GM03348 (cell line): Measurements from ENCODE around the gene NSD2.
A peak's percentile ranks its signal among the peaks of the same experiment; 100 is the strongest.
"Not testable (repeated sequence)": the region's sequence is repeated elsewhere in the genome, so short reads cannot be mapped to it uniquely, and the experiment has no call there.

Source experiments
- DNase-seq: peaks from one replicate; pipeline ENCODE4 v3.0.0; 2012; ENCODE audit warnings: low spot score

Gene NSD2

GRCh38 chr4:1842339-1842895 lies 28.8 kb upstream of the NSD2 start:
- DNase-seq, result no peak

DNA sequence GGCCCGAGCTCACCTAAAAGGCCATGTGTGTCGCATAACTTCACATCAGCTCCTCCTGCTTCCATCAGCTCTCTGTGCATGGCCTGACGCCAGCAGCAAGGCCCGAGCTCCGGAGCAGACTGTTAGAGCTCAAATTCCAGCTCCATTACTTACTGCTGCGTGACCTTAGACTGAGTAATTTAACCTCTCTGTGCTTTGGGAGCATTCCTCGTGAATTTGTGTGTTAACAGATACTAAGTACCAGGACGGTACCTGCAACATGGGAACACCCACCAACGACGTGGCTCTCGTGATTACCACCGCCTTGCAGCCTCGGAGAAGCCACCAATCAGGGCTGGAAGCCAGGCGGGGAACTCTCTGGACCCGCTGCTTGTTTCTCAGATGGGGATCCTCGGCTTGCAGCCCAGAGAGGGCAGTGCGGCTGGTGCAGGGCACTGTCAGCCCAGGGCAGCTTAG lies 28.2 kb upstream of the NSD2 start:
- peak; percentile 89 for DNase-seq

DNA sequence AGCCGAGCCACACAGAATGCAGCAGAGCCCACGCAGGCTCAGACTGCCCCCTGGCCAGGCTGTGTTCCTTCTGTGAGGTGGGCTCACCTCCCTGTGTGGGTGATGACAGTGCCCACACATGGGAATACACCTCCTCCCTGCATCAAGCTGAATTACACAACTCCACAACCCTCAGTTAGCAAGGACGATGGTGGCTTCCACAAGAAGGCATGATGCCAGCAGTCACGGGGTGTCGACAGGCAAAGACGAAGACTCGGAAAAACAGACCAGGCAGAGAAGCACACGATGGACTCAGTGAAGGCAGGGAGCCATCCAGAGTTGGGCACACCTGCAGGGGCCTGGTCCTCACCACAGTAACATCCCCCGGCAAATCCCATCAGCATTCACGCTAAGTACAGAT lies 27.3 kb upstream of the NSD2 start:
- no peak for DNase-seq

- not testable (repeated sequence) for DNase-seq
Observed at GRCh38 chr4:1844618-1845017, 26.6 kb upstream of the NSD2 start.

DNA sequence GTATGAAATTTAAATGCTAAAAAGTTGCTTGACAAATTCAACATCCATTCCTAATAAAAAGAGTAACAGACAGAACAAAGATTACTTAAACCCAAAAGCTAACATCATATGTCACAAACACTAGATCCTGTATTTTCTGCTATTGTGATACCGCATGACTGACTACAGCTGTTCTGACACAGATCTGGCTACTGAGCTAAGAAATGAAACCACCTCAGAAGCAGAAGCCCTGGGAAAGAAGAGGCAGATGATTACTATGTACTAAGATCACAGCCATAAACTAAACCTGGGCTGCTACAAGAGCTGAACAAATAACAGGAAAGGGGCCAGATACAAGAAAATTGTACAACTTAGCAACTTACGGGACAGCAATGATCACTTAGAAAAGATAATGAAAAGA lies 24.6 kb upstream of the NSD2 start:
- DNase-seq, result no peak

- DNase-seq, result no peak
Observed at GRCh38 chr4:1850276-1850675, 20.9 kb upstream of the NSD2 start.

GRCh38 chr4:1851160-1851559 lies 20.0 kb upstream of the NSD2 start:
- no peak for DNase-seq

DNA sequence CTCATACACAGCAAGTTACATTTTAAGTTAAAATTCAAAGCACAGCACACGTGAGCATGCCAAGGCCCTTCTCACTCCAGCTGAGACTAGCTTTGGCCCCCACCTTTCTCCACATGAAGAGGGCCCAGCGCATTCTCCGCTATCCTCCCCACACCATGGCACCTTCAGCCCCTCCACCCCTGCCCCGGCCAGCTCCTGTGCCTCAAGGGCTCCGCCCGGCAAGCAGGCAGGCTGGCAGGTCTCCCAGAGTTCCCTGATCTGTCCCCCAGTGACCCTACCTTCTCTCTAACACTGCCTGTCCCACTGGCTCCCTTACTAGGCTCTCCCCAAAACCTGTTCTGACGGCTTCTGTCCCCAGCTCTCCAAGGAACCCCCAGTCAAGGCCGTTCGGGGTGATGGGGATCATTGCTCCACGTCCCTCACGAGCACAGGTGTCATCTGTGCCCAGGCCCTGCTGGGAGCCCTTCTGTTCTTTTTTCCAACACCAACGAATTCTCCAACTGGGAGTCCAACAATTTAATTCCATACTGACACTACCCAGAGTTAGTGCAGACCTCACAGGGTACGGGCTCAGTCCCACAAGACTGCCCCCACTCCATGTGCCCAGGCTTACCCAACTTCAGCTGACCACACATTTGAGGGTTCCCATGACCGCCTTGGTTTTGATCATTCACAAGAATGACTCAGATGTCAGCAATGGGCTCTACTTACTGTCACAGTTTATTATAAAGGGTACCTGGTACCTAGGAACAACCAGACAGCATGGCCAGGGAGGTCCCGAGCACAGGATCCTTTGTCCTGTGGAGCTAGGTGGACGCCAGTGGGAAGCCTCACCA lies 19.4 kb upstream of the NSD2 start:
- DNase-seq, result no peak

DNA sequence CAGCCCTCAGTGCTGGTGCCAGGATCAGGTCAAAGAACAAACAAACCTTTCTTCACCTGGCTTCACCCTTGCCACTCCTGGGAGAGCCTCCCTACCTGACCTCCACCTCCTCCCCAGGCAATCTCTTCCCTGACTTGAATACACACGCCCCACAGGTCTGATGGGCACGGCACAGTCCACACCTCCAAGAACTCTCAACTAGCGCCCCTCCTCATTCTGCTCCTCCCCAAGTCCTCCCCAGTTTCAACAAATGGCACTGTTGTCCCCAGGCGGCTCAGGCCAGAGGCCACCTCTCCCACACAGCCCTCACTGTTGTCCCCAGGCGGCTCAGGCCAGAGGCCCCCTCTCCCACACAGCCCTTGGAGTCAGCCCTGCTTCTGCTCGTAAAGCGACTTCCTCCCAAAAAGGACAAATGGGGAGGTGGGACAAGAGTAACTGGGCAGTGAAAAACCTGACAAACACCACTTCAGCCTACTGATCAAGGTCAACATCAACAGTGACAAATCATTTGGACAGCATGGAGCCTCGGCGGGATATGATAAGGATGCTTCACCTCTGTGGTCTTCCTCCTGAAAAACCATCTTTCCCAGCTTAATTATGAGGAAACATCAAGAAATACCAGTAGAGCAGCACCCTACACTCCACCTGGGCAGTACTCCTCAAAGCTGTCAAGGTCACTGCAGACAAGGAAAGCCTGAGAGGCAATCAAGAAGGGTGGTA lies 18.1 kb upstream of the NSD2 start:
- no peak for DNase-seq

- DNase-seq, result no peak
Observed at GRCh38 chr4:1854752-1855151, 16.4 kb upstream of the NSD2 start.

GRCh38 chr4:1855333-1856070 lies 15.7 kb upstream of the NSD2 start:
- DNase-seq, result no peak

DNA sequence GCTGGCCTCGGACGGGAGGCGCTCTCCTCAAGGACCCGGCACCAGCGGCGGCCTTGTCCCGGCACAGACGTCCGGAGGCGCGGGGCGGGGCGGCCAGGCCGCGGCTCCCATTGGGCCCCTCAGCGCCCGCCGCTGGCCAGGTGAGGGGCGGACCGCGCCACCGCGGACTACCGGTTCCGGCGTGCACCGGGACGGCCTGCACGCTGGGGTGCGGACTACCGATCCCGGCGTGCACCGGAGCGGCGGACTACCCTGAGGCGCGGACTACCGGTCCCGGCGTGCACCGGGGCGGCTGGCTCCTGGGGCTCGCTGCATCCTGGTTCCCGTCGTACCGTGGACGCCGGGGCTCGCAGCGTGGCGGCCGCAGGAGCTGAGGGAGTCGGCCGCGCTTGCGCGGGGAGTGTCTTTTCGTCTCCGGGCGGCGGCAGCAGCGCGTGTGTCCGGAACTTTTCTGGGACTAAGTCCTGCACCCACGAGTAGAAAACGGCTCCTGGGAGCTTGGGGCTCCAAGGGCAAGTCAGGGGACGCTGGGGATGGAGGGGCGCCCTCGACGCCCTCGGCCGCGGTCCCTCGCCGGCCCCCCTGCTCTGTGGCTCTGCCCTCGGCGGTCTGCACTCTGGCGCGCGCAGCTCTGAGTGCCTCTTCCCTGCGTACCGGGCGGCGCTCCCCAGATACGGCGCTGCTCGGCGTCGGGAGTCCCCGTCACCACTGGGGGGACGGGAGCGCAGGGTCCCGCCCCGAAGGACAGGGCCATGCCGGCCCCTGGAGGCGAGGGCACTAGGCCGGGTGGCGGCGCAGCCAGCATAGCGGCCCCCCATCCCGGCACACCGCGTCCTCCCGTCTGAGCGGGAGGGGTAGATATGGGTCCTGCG lies 14.9 kb upstream of the NSD2 start, which contains the start of gene LETM1:
LETM1 (minus strand) TSS at position 86 of the 872 bp plus-strand sequence. CDS start 206 bp downstream, outside the sequence.
- DNase-seq, result peak; percentile 95

GRCh38 chr4:1856943-1857699 lies 14.1 kb upstream of the NSD2 start:
- DNase-seq, result peak; percentile 53

DNA sequence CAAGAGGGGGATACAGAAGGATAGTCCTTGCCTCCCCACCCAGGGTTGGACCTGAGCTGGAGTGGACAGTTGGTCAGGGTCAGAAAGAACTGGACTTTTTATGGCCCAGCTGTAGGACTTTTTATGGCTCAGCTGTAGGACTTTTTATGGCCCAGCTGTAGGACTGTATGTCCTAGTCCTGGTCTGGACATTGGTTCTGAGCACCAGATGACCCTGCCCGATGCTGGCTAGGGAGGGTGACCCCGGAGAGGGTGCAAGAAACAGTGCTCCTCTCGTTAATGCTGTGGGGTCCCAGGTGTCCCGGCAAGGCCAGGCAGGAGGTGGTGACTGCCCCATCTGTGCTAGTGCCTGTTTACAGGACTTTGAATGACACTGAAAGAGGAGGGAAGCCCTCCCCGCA lies 13.3 kb upstream of the NSD2 start:
- DNase-seq, result no peak

- no peak for DNase-seq
Observed at GRCh38 chr4:1859389-1859753, 11.8 kb upstream of the NSD2 start.

DNA sequence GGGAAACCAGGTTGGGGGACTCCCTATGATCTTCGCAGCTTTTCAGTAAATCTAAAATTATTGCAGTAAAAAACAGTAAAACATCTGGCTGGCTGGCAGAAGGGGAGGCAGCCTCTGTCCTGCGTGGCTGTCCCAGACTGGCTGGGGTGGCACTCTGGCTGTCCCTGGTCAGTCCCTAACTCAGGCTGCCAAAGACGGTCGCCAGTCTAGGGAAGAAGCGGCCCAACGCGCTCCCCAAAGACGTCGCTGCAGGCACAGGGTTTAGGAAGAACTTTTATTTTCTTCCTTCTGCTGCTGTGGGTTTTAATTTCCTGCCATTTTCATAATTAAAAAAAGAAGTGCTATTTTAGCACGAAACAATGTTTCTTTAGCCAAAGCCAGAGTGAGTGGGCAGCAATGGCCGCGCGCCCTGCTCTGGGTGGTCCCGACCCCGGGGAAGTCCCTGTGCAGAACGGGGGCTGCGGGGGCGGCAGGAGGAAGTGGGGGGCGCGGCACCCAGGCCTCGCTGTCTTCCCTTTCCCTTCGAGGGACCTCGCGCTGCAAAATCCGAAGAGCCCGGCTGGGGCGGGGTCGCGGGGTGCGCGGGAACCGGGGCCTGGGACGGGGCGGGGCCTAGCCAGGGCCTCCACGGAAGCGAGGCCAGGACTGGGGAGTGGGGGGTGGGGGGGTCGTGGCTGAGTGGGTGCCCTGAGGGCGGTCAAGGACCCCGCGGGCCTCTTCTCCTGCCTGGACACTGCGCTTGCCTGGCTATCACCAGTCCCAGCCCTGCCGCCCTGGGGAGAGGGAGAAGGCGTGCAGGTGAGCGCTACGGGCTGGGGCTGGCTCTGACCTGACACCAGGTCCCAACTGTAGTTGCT lies 8.9 kb upstream of the NSD2 start:
- no peak for DNase-seq

DNA sequence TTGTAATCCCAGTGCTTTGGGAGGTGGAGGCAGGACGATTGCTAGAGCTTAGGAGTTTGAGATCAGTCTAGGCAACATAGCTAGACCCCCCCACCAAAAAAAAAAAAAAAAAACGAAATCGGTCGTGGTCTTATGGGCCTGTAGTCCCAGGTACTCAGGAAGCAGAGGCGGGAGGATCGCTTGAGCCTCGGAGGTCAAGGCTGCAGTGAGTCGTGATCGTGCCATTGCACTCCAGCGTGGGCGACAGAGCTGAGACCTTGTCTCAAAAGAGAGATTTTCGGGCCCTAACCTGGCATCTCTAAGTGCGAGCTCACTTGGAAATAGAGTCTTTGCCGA lies 8.3 kb upstream of the NSD2 start:
- no peak for DNase-seq

DNA sequence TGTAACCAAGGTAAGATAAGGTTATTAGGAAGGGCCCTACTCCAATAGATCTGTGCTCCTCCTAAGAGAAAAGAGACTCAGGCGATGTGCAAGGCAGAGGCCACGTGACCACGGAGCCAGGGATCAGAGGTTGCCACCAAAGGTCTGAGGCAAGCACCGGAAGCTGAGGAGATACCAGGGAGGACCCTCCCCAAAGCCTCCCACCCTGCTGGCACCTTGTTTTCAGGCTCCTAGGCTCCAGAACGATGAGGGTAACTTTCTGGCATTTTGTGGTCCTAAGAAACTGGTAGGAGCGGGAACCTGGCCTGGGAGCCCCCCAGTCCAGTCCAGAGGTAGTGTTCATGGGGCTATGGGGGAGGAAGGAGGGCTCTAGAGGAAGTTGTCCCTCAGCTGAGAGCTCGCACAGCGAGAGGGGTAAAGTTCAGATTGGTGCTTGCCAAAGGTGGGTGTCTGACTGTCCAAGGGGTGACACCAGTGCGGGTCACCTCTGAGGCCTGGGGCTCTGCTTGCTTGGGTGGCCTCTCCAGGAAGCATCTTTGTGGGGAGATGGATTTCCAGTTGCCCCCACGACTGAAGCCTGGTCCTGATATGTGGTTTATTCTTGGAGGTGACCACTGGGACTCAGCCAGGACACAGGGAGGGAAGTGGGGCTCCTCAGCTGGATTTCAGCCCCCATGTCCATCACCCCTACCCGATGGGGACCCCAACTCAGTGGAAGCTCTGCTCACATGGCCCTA lies 7.7 kb upstream of the NSD2 start:
- DNase-seq, result no peak
